ENCODE results near the gene OR2B6.

The OR2B6 gene

GRCh38 chr6:28001351-28001750 is 44.3 kb downstream of the OR2B6 start:
- no peak for DNase-seq

DNA sequence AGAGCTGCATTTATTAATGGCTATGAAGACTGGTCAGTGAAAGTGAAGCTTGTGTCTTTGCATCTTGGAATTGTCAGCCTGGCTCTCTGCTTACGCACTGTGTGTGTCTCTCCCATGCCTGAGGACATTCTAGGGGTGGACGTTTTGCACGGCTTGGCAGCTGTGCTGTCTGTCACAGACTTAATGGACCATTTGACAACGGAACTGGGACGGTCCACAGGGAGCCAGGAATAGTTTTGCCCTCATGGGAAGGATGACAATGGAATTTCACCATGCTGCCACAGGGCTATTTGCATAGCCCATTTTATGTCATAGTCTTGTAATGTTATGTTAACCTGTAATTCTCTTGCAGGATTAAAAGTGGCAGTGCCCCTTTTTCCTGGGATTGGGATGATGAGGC is 44.7 kb downstream of the OR2B6 start:
- DNase-seq = no peak

GRCh38 chr6:28002161-28002560 is 45.1 kb downstream of the OR2B6 start:
- no peak for DNase-seq

DNA sequence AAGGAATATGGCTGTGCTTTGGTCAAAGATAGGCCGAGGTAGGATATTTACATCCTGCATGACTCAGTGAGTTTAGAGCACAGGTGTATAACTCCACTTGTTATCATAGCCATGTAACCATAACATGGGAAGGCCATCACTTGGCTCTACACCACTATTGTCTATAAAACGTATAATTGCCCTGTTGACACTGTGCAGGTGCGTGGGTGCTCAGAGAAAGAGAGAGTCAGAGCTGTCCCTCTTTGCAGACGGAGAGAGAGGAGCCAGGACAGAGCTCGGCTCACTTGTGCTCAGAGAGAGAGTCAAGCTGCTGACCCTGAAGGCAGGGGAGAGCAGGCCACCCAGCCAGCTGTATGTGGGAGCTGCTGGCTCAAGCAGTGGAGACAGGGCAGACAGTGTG is 46.0 kb downstream of the OR2B6 start:
- DNase-seq = no peak

DNA sequence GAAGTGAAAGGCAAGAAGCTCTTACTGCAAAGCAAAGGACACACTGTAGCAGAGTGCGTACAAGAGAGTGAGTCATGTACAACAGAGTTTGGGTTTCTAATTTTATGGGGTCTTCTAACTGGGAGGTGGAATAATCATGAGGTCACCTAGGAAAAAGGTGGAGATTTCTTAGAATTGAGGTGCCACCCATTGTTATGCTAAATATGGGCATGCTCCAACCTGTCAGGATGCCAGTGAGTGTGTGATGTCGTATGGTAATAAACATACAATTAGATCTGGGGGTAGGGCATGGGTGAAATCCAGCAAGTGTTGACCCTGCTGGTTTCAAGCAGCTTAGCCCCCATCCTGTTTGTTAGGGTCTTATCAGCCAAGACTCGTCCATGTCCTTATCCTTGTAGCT is 46.6 kb downstream of the OR2B6 start:
- no peak for DNase-seq

- no peak for DNase-seq
Observed at GRCh38 chr6:28004350-28005151, 47.5 kb downstream of the OR2B6 start.

DNA sequence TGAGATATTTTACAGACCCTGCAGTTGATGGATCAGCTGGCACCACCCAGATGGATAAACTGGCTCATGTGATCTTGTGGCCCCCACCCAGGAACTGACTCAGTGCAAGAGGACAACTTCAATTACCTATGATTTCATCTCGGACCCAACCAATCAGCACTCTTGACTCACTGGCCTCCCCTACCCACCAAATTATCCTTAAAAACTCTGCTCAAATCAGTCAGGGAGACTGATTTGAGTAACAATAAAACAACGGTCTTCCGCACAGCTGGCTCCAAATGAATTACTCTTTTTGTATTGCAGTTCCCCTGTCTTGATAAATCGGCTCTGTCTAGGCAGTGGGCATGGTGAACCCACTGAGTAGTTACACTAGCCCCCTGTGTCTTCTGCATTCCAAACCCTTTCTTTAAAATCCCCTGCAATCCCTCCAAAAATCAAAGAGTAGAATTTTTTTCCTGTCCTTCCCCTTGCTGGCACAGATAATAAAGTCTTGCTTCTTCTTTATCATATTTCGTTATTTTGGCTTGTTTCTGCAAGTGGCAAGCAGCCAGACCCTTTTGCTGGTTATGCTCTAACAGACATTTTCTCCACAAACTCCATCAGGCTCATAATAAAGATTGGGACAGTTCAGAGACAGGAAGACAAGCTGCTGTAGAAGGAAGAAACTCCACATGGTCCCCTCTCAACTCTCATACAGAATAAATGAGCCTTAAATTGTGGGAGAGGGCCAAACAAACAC is 48.3 kb downstream of the OR2B6 start:
- DNase-seq = no peak

GRCh38 chr6:28005975-28006374 is 48.9 kb downstream of the OR2B6 start:
- no peak for DNase-seq
